GM21526 (cell line): ENCODE measurements around the gene BUB3.
"Not testable (repeated sequence)": the region's sequence is repeated elsewhere in the genome, so short reads cannot be mapped to it uniquely, and the experiment has no call there.

ENCODE experiments used
- ATAC-seq: cut with Tn5 transposase; IDR thresholded peaks from one replicate; pipeline ENCODE4 v1.9.1; 2021; ENCODE audit warnings: moderate library complexity; ENCODE audit not compliant: unreplicated experiment, low FRiP score

The BUB3 gene

GRCh38 chr10:123153486-123154091, 613 bp upstream of the BUB3 start:
- no peak for ATAC-seq

GRCh38 chr10:123154711-123155505, 706 bp downstream of the BUB3 start:
- peak; percentile 38 for ATAC-seq

- ATAC-seq, result no peak
These were observed 1.9 kb downstream of the BUB3 start for GRCh38 chr10:123156078-123156477.

GRCh38 chr10:123157210-123157609, 3.0 kb downstream of the BUB3 start:
- ATAC-seq, result no peak

DNA sequence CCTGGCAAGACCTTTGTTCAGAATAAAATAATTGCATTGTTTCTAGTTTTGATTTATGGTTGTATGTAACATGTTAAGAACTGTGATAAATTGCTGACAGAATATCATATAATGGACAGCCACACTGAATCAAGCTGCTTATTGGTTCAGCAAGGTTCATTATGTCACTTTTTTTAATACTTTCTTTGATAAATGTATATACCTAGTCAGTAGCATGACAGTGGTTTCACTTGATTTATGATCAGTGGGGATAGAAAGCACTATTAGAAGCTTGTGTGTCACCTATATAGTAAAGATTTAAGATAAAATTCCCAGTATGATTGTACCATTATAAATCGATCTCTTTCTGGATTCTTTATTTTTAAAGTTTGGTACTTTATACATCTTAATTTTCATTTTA, 4.5 kb downstream of the BUB3 start:
- no peak for ATAC-seq

GRCh38 chr10:123160311-123160980, 6.2 kb downstream of the BUB3 start:
- no peak for ATAC-seq

DNA sequence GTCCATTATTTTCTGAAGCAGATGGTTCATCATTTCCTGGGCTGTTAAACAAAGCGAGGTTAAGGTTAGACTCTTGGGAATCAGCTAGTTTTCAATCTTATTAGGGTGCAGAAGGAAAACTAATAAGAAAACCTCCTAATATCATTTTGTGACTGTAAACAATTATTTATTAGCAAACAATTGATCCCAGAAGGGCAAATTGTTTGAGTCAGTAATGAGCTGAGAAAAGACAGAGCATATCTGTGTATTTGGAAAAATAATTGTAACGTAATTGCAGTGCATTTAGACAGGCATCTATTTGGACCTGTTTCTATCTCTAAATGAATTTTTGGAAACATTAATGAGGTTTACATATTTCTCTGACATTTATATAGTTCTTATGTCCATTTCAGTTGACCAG, 10.1 kb downstream of the BUB3 start:
- no peak for ATAC-seq

- ATAC-seq, result no peak
These were observed 11.4 kb downstream of the BUB3 start for GRCh38 chr10:123165445-123166072.

DNA sequence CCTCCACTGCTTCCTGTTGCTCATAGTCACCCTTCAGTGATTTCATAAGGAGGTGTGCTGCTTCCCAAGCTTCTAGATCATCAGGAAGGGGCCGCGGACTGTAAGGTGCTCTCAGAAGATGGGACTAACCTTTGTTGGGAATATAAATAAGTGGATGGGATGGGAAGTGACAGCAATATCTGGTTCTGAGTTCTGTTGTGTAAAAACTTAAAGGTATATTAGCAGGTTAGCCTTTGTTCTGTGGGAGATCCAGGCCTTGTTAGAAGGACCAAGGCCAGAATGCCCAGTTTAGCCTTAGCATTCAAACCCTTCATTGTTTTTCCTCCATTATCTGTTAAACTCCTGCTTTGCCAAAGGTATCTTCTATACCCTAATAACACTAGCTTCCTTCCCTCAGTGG, 12.4 kb downstream of the BUB3 start:
- ATAC-seq, result no peak

GRCh38 chr10:123170961-123171360, 16.8 kb downstream of the BUB3 start:
- ATAC-seq, result no peak

DNA sequence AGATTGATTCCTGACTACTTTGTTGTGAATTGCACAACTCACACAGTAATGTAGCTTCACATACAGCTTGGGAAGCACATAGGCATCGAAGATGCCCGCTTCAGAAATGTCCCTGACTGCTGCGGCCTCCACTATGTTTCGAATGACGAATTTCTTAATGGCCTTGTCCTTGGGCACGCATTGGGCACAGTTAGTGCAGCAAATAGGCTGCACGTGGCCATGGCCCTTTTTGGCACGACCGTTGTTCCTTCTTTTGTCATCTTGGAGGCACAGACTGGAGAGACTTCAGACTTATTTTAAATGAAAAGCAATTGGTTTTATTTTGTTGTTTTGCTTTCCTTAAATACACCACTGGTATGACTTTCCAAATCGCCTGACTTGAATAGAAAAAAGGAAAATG, 17.4 kb downstream of the BUB3 start:
- not testable (repeated sequence) for ATAC-seq

GRCh38 chr10:123175389-123176387, 21.5 kb downstream of the BUB3 start:
- no peak for ATAC-seq

- not testable (repeated sequence) for ATAC-seq
These were observed 24.2 kb downstream of the BUB3 start for GRCh38 chr10:123178390-123178789.

- no peak for ATAC-seq
These were observed 26.2 kb downstream of the BUB3 start for GRCh38 chr10:123180101-123181090.

DNA sequence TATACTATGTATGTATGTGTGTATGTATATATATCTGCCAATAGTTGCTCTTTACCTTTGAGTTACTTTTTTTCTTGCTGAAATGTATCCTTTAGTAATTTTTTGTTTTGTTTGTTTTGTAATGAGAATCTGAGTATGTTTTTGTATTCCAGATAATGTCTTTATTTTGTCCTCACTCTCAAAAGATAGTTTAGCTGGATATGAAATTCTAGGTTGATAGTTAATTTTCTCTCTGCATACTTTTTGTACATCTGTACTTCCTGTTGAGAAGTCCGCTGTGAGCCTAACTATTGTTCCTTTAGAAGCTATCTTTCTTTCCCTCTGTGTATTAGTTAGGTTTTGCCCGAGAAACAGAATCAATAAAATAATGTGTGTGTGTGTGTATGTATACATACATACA, 29.5 kb downstream of the BUB3 start:
- no peak for ATAC-seq

DNA sequence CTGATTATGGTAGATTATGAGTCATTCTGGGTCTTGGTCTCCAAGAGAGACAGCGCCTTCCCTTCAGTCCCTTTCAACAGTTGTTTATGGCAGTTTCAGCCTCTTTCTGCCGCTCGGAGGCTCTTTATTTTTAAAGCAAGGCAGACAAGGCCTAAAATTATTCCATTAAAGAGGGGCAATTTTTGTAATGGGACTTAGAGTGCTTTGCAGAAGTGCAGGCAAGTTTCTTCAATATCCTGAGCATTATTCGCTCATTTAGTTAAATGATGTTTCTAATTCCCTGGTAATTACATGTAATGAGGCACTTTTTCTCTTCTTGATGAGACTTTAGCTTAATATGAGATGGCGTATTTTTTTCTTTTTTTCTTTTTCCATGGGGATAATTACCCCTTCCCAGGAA, 33.6 kb downstream of the BUB3 start:
- ATAC-seq, result no peak

GRCh38 chr10:123191886-123192285, 37.7 kb downstream of the BUB3 start:
- ATAC-seq, result no peak

GRCh38 chr10:123194056-123194455, 39.9 kb downstream of the BUB3 start:
- ATAC-seq, result no peak

GRCh38 chr10:123200531-123200930, 46.3 kb downstream of the BUB3 start:
- ATAC-seq, result no peak
